ENCODE measurements around the gene CAMSAP1.

Gene CAMSAP1

GRCh38 chr9:135847833-135848232 lies 59.5 kb downstream of the CAMSAP1 start:
- Histone ChIP-seq H4K20me1 (peaks cover 46% of the 10 kb centered on the region), H3K4me3 (no peak overlapping the region), H3K27ac (no peak overlapping the region), H3K27me3 (no peaks in the 10 kb centered on the region), H3K9me3 (peaks cover 36% of the 10 kb centered on the region), H3K9ac (no peak overlapping the region), H3K4me2 (no peak overlapping the region), H3K36me3 (peaks cover 89% of the 10 kb centered on the region), H3K4me1 (peaks cover 17% of the 10 kb centered on the region)
- TF ChIP-seq Cebpa-rat (IDR thresholded peaks at IDR 0.05): no peak

- H3K27ac ChIP-seq: no peak overlapping the region
- H3K27me3 ChIP-seq: no peaks in the 10 kb centered on the region
- H3K4me1 ChIP-seq: no peaks in the 10 kb centered on the region
- H3K4me2 ChIP-seq: no peak overlapping the region
- no peak for TF ChIP-seq Cebpa-rat (IDR thresholded peaks at IDR 0.05)
- no peak overlapping the region for H3K4me3 ChIP-seq
- H3K36me3 ChIP-seq: peaks cover 94% of the 10 kb centered on the region
- peaks cover 68% of the 10 kb centered on the region for H4K20me1 ChIP-seq
- H3K9ac ChIP-seq: no peak overlapping the region
- H3K9me3 ChIP-seq: peaks cover 43% of the 10 kb centered on the region
Measured at GRCh38 chr9:135840539-135840938, 66.8 kb downstream of the CAMSAP1 start.

GRCh38 chr9:135840107-135840506 lies 67.2 kb downstream of the CAMSAP1 start:
- no peaks in the 10 kb centered on the region for H3K4me1 ChIP-seq

GRCh38 chr9:135839516-135839915 lies 67.8 kb downstream of the CAMSAP1 start:
- Histone ChIP-seq H3K4me1 (no peaks in the 10 kb centered on the region), H3K9me3 (peaks cover 33% of the 10 kb centered on the region), H3K4me2 (no peak overlapping the region), H3K9ac (no peak overlapping the region), H3K27ac (no peak overlapping the region), H3K4me3 (no peak overlapping the region), H3K27me3 (no peaks in the 10 kb centered on the region), H4K20me1 (peaks cover 78% of the 10 kb centered on the region), H3K36me3 (peaks cover 94% of the 10 kb centered on the region)
- TF ChIP-seq Cebpa-rat (IDR thresholded peaks at IDR 0.05): no peak

More at GRCh38 chr9:135840107-135840506, 67.2 kb downstream of the CAMSAP1 start:
- peaks cover 94% of the 10 kb centered on the region for H3K36me3 ChIP-seq
- no peak overlapping the region for H3K27ac ChIP-seq
- peaks cover 39% of the 10 kb centered on the region for H3K9me3 ChIP-seq
- TF ChIP-seq Cebpa-rat (IDR thresholded peaks at IDR 0.05): no peak
- no peak overlapping the region for H3K4me3 ChIP-seq
- no peak overlapping the region for H3K4me2 ChIP-seq
- peaks cover 73% of the 10 kb centered on the region for H4K20me1 ChIP-seq
- H3K27me3 ChIP-seq: no peaks in the 10 kb centered on the region
- no peak overlapping the region for H3K9ac ChIP-seq

GRCh38 chr9:135835131-135835530 lies 72.2 kb downstream of the CAMSAP1 start:
- no peak overlapping the region for H3K9ac ChIP-seq
- H3K9me3 ChIP-seq: peaks cover 8% of the 10 kb centered on the region; the same call in 1 of the 2 replicates
- no peaks in the 10 kb centered on the region for H3K27me3 ChIP-seq
- no peak overlapping the region for H3K4me2 ChIP-seq
- peaks cover 94% of the 10 kb centered on the region for H4K20me1 ChIP-seq
- peaks cover 21% of the 10 kb centered on the region for H3K4me1 ChIP-seq
- peaks cover 67% of the 10 kb centered on the region for H3K36me3 ChIP-seq
- TF ChIP-seq Cebpa-rat (IDR thresholded peaks at IDR 0.05): no peak
- H3K4me3 ChIP-seq: no peak overlapping the region
- no peak overlapping the region for H3K27ac ChIP-seq

- Histone ChIP-seq H3K9ac (no peak overlapping the region), H3K36me3 (peaks cover 65% of the 10 kb centered on the region), H3K4me2 (no peak overlapping the region), H3K27ac (no peak overlapping the region), H3K4me3 (no peak overlapping the region), H4K20me1 (peaks cover 86% of the 10 kb centered on the region), H3K9me3 (peaks cover 7% of the 10 kb centered on the region), H3K27me3 (no peaks in the 10 kb centered on the region), H3K4me1 (peaks cover 25% of the 10 kb centered on the region)
- no peak for TF ChIP-seq Cebpa-rat (IDR thresholded peaks at IDR 0.05)
Measured at GRCh38 chr9:135833864-135834263, 73.5 kb downstream of the CAMSAP1 start.

- H3K9ac ChIP-seq: no peak overlapping the region
Measured at GRCh38 chr9:135830496-135830895, 76.8 kb downstream of the CAMSAP1 start.

GRCh38 chr9:135828656-135829055 lies 78.7 kb downstream of the CAMSAP1 start:
- Histone ChIP-seq H3K4me1 (peaks cover 20% of the 10 kb centered on the region), H3K27ac (no peak overlapping the region), H4K20me1 (peaks cover 87% of the 10 kb centered on the region), H3K9me3 (peaks cover 13% of the 10 kb centered on the region), H3K4me3 (no peak overlapping the region), H3K36me3 (peaks cover 69% of the 10 kb centered on the region), H3K27me3 (no peaks in the 10 kb centered on the region), H3K9ac (no peak overlapping the region), H3K4me2 (no peak overlapping the region)
- no peak for TF ChIP-seq Cebpa-rat (IDR thresholded peaks at IDR 0.05)

More at GRCh38 chr9:135830496-135830895, 76.8 kb downstream of the CAMSAP1 start:
- no peak for TF ChIP-seq Cebpa-rat (IDR thresholded peaks at IDR 0.05)
- no peaks in the 10 kb centered on the region for H3K27me3 ChIP-seq
- peaks cover 69% of the 10 kb centered on the region for H3K36me3 ChIP-seq
- H3K9me3 ChIP-seq: peaks cover 13% of the 10 kb centered on the region
- no peak overlapping the region for H3K4me3 ChIP-seq
- H4K20me1 ChIP-seq: peaks cover 87% of the 10 kb centered on the region
- peaks cover 25% of the 10 kb centered on the region for H3K4me1 ChIP-seq
- H3K4me2 ChIP-seq: peak overlapping the region; percentile 12
- no peak overlapping the region for H3K27ac ChIP-seq

- H3K27ac ChIP-seq: no peak overlapping the region
- H3K36me3 ChIP-seq: peaks cover 74% of the 10 kb centered on the region
- H3K27me3 ChIP-seq: no peaks in the 10 kb centered on the region
- H3K4me3 ChIP-seq: no peak overlapping the region
- H3K4me1 ChIP-seq: peaks cover 16% of the 10 kb centered on the region
- TF ChIP-seq Cebpa-rat (IDR thresholded peaks at IDR 0.05): no peak
- H3K9me3 ChIP-seq: peaks cover 13% of the 10 kb centered on the region
- H4K20me1 ChIP-seq: peaks cover 90% of the 10 kb centered on the region
- no peak overlapping the region for H3K9ac ChIP-seq
- H3K4me2 ChIP-seq: no peak overlapping the region
Measured at GRCh38 chr9:135827866-135828580, 79.3 kb downstream of the CAMSAP1 start.

GRCh38 chr9:135827301-135827700 lies 80.0 kb downstream of the CAMSAP1 start:
- no peak overlapping the region for H3K27ac ChIP-seq
- H3K4me1 ChIP-seq: peaks cover 16% of the 10 kb centered on the region
- H3K9ac ChIP-seq: no peak overlapping the region
- no peak for TF ChIP-seq Cebpa-rat (IDR thresholded peaks at IDR 0.05)
- H4K20me1 ChIP-seq: peaks cover 90% of the 10 kb centered on the region
- H3K4me3 ChIP-seq: no peak overlapping the region
- H3K4me2 ChIP-seq: no peak overlapping the region
- no peaks in the 10 kb centered on the region for H3K27me3 ChIP-seq
- peaks cover 13% of the 10 kb centered on the region for H3K9me3 ChIP-seq
- H3K36me3 ChIP-seq: peaks cover 81% of the 10 kb centered on the region

Measured in BLaER1 (cell line).